Heart right ventricle (tissue), 16 donors: ENCODE data around the gene MAP3K6. TPM values are rescaled to one million over a fixed set of nuclear protein-coding genes. Genes with fewer than 3 reads are reported as not detected.
"Not testable (repeated sequence)": the region's sequence is repeated elsewhere in the genome, so short reads cannot be mapped to it uniquely, and the experiment has no call there.

ENCODE experiments used
- ATAC-seq, 8 donors: fragments of 200-7000 bp; cut with Tn5 transposase; one replicate each; pipeline ENCODE4 v1.9.1; 2020; ENCODE audit warnings: mild to moderate bottlenecking in 8 of 8, moderate library complexity in 8 of 8, moderate number of reproducible peaks in 1 of 8
- DNase-seq, 2 donors: peaks; one replicate each; pipeline ENCODE4 v3.0.0-alpha.2; 2020
- H3K27ac ChIP-seq, 10 donors: fragments of 200-600 bp; sonication (generic) in 2 of 10; one replicate each; pipeline versions ENCODE4 v1.5.0 to v1.8.0; 2020 to 2022; ENCODE audit warnings: mild to moderate bottlenecking in 3 of 10
- H3K27me3 ChIP-seq, 7 donors: fragments of 200-600 bp; one replicate each; pipeline ENCODE4 v1.8.0; 2021 to 2022; ENCODE audit warnings: mild to moderate bottlenecking in 2 of 7
- H3K36me3 ChIP-seq, 9 donors: fragments of 200-600 bp; sonication (generic) in 1 of 9; one replicate each; pipeline versions ENCODE4 v1.5.0 to v1.8.0; 2020 to 2022; ENCODE audit warnings: mild to moderate bottlenecking in 2 of 9
- H3K4me1 ChIP-seq, 9 donors: fragments of 200-600 bp; sonication (generic) in 1 of 9; one replicate each; pipeline versions ENCODE4 v1.5.0 to v1.8.0; 2020 to 2022; ENCODE audit warnings: mild to moderate bottlenecking in 4 of 9
- H3K4me3 ChIP-seq, 10 donors: fragments of 200-600 bp; sonication (generic) in 2 of 10; one replicate each; pipeline versions ENCODE4 v1.5.0 to v1.8.0; 2020 to 2022; ENCODE audit warnings: mild to moderate bottlenecking in 7 of 10, moderate library complexity in 2 of 10
- H3K9me3 ChIP-seq, 11 donors: fragments of 200-600 bp in 10 of 11; sonication (generic) in 2 of 11; one replicate each; pipeline versions ENCODE4 v1.5.0 to v1.8.0; 2013 to 2022; ENCODE audit warnings: mild to moderate bottlenecking in 2 of 11, control low read depth in 1 of 11, moderate library complexity in 1 of 11
- CTCF ChIP-seq, 9 donors: fragments of 200-600 bp; sonication (generic) in 2 of 9; IDR thresholded peaks; one replicate each; pipeline versions ENCODE4 v1.5.0 to v1.8.0; 2021 to 2022; ENCODE audit warnings: antibody characterized with exemption in 9 of 9, mild to moderate bottlenecking in 5 of 9, moderate library complexity in 1 of 9
- WGBS, 2 donors: extraction: QIAGEN DNeasy Blood & Tissue Kit; methylation state at CpG; one replicate each; pipeline ENCODE4 v1.1.7; 2013; ENCODE audit warnings: inconsistent platforms in 1 of 2; 5-methylcytosine and 5-hydroxymethylcytosine counted together
- intact Hi-C, 10 donors: fragments of 100-400 bp; cut with DNase I; formaldehyde crosslinking; loops; one replicate each; pipeline versions ENCODE4 v1.11.1 to v1.14.2; 2022
- polyA plus RNA-seq, 2 donors: library from polyadenylated mRNA; stranded (reverse); fragments of 200-250 nt; gene quantifications; one replicate each; pipeline ENCODE4 v1.2.3, GENCODE V29; 2013
- total RNA-seq, 10 donors: library from RNA; stranded (reverse); fragmentation: NEBNext Ultra II Directional in 3 of 10; extraction: Animal tissue kit (Norgen Biotek cat#: 25700) in 3 of 10; gene quantifications; one replicate each; pipeline versions ENCODE4 v1.2.1 to v1.2.4, GENCODE V29; 2021 to 2023
- donor health status: Arrhythmogenic right ventricular cardiomyopathy.
- donor health status: ischemic (EF 13 %, LVEDD 7.1; RV severe dilation, severe dysfunction).
- donor health status: healthy with polysubstance abuse.
- donor health status: DM: no; HTN: yes; CAD: no.
- donor health status: DM: no; HTN: no; CAD: no.
- donor health status: ischemic (EF 25% LVEDD 6.9; RV normal size, moderate dysfunction).
- donor health status: ischemic (EF 25% LVEDD 5.7; RV mildly dilated, moderate dysfunction).
- donor health status: healthy.
- donor health status: DM: yes; HTN: yes; CAD: no.
- donor health status: Ischemic cardiomyopathy.
- donor health status: ischemic (EF 35%, LVEDD 5.7; RV mildly dilated, moderate dysfunction).
- donor health status: nonischemic (EF 11% LVEDD 7.7; RV severe dilation, severe dysfunction).
- donor health status: DM: yes; HTN: yes; CAD: no.
- donor health status: PGD.
- donor health status: ischemic (EF 29% LVEDD 5.4; RV normal size, mild dysfunction).
- donor health status: nonischemic (EF 23%, LVEDD 6.1; RV moderate dilation, normal function).

The MAP3K6 gene
- total and polyA plus RNA-seq, 12 donors, result 18.6 to 179 (median 30.4) TPM

- H3K9me3 ChIP-seq, result no peaks in the 10 kb centered on the region
- ATAC-seq (no peak), DNase-seq (no peak)
- 87 to 93% methylated on average over 4 of the region's 4 CpGs for WGBS, 2 donors
- no peak overlapping the region for H3K4me3 ChIP-seq
- peaks cover 4 to 39% (median 30%) of the 10 kb centered on the region in 9 donors for H3K4me1 ChIP-seq
- peak overlapping the region in 6 of 10 donors; percentile 30 to 54 (median 36) for H3K27ac ChIP-seq
- H3K36me3 ChIP-seq, result peaks cover 0 to 100% (median 73%) of the 10 kb centered on the region in 9 donors
- TF ChIP-seq CTCF (IDR thresholded peaks at IDR 0.05), result no peak
- no peaks in the 10 kb centered on the region for H3K27me3 ChIP-seq
- intact Hi-C loops, result loop anchor here in 1 of 10 donors (10.0 kb wide), 1 partner anchor 192 kb away; the partner anchor contains the start of gene AHDC1
These were observed 45.7 kb upstream of the MAP3K6 start for GRCh38 chr1:27412502-27412901.

- no peak for TF ChIP-seq CTCF (IDR thresholded peaks at IDR 0.05)
- Histone ChIP-seq H3K27ac (no peak overlapping the region), H3K4me3 (no peak overlapping the region), H3K36me3 (peaks cover 0 to 98% (median 68%) of the 10 kb centered on the region in 9 donors), H3K4me1 (peaks cover 7 to 43% (median 30%) of the 10 kb centered on the region in 9 donors), H3K27me3 (no peaks in the 10 kb centered on the region), H3K9me3 (no peaks in the 10 kb centered on the region)
- intact Hi-C loops, result loop anchor here in 1 of 10 donors (10.0 kb wide), 1 partner anchor 194 kb away; the partner anchor contains the start of gene AHDC1
- ATAC-seq, result no peak
- WGBS, 2 donors, result 76 to 87% methylated on average over 2 of the region's 2 CpGs
- no peak for DNase-seq
These were observed 43.9 kb upstream of the MAP3K6 start for GRCh38 chr1:27410709-27411108.

- H3K27ac ChIP-seq, result no peak overlapping the region
- no peak for TF ChIP-seq CTCF (IDR thresholded peaks at IDR 0.05)
- WGBS, 2 donors, result 92 to 95% methylated on average over 11 of the region's 11 CpGs
- peaks cover 0 to 95% (median 59%) of the 10 kb centered on the region in 9 donors for H3K36me3 ChIP-seq
- H3K9me3 ChIP-seq, result no peaks in the 10 kb centered on the region
- DNase-seq (no peak), ATAC-seq (no peak)
- no peaks in the 10 kb centered on the region for H3K27me3 ChIP-seq
- intact Hi-C loops, result loop anchor here in 3 of 10 donors (10.0 kb wide), 2 partner anchors 195 to 255 kb away; partner anchors contain the start of gene AHDC1 (in 1 of the 3)
- peaks cover 13 to 53% (median 41%) of the 10 kb centered on the region in 9 donors for H3K4me1 ChIP-seq
- H3K4me3 ChIP-seq, result no peak overlapping the region
These were observed 42.9 kb upstream of the MAP3K6 start for GRCh38 chr1:27409669-27410068.

GRCh38 chr1:27408151-27408550, 41.4 kb upstream of the MAP3K6 start:
- Histone ChIP-seq H3K9me3 (no peaks in the 10 kb centered on the region), H3K4me3 (no peak overlapping the region), H3K27me3 (no peaks in the 10 kb centered on the region), H3K36me3 (peaks cover 0 to 79% (median 45%) of the 10 kb centered on the region in 9 donors), H3K4me1 (peaks cover 28 to 55% (median 46%) of the 10 kb centered on the region in 9 donors), H3K27ac (peak overlapping the region in 3 of 10 donors; percentile 5 to 91 (median 90))
- 95 to 96% methylated on average over 9 of the region's 9 CpGs for WGBS, 2 donors
- DNase-seq, result no peak
- no peak for ATAC-seq
- no peak for TF ChIP-seq CTCF (IDR thresholded peaks at IDR 0.05)
- intact Hi-C loops, result loop anchor here in 2 of 10 donors (10.0 kb wide), 1 partner anchor 257 kb away; no protein-coding TSS in a partner anchor

GRCh38 chr1:27406791-27407190, 40.0 kb upstream of the MAP3K6 start:
- Histone ChIP-seq H3K27ac (peak overlapping the region; percentile 48 to 91 (median 82)), H3K36me3 (peaks cover 0 to 66% (median 36%) of the 10 kb centered on the region in 9 donors), H3K4me1 (peaks cover 41 to 61% (median 54%) of the 10 kb centered on the region in 9 donors)
- not testable (repeated sequence) for H3K27me3 ChIP-seq, H3K9me3 ChIP-seq, DNase-seq, ATAC-seq, H3K4me3 ChIP-seq
- intact Hi-C loops, result loop anchor here in 2 of 10 donors (10.0 kb wide), 1 partner anchor 258 kb away; no protein-coding TSS in a partner anchor
- WGBS, 2 donors, result 82 to 100% methylated on average over 2 of the region's 2 CpGs
